HepG2 (cell line): ENCODE results near the gene ARHGEF37. TPM values are rescaled to one million over a fixed set of nuclear protein-coding genes. Genes with fewer than 3 reads are reported as not detected.

Experiments
- ATAC-seq: fragments of 200-7000 bp; cut with Tn5 transposase; 3 replicates; pipeline ENCODE4 v1.9.1; 2020; ENCODE audit warnings: mild to moderate bottlenecking, moderate library complexity
- BruUV-seq: library from RNA; stranded (reverse); fragments of 400-500 nt; replicated peaks from 2 replicates; lab custom pipeline; 2021; lab: Mats Ljungman, UMichigan
- CTCF ChIA-PET: fragments of 300-600 bp; formaldehyde crosslinking; extraction: SDS; loops from one replicate; lab custom pipeline; 2021; ENCODE audit warnings: low total read pairs, inconsistent platforms, low intra/inter-chr PET ratio; lab: Yijun Ruan, JAX
- POLR2A ChIA-PET: fragments of 350-600 bp; sonication (Branson Sonifier 250); formaldehyde crosslinking; loops from one replicate; lab custom pipeline; 2020; ENCODE audit warnings: antibody characterized with exemption, inconsistent platforms; lab: Yijun Ruan, JAX
- DNase-seq: peaks from one replicate; pipeline ENCODE4 v3.0.0-alpha.2; 2015; ENCODE audit warnings: low spot score
- FAIRE-seq: peaks from 3 replicates; lab custom pipeline; 2011; peaks lifted over from hg19 to GRCh38; lab: Jason Lieb, UNC
- H2AFZ ChIP-seq: one replicate; pipeline ENCODE4 v1.6.1; 2011; ENCODE audit warnings: low read length, inconsistent platforms
- H3K27ac ChIP-seq: fragments of 300-600 bp; 3 replicates; pipeline ENCODE4 v1.8.0; 2011; ENCODE audit warnings: mixed run types, mild to moderate bottlenecking, mixed read lengths, low read length, inconsistent platforms; ENCODE audit not compliant: insufficient read depth; ENCODE audit errors: extremely low read length
- H3K27me3 ChIP-seq, 2 experiments: fragments of 200-600 bp in 1 of 2; 2 replicates in 1 of 2; 3 replicates in 1 of 2; pipeline versions ENCODE4 v1.6.0 to v1.8.0; 2011; ENCODE audit warnings: low read length in 2 of 2, mild to moderate bottlenecking in 2 of 2, moderate library complexity in 2 of 2, inconsistent platforms in 1 of 2; ENCODE audit not compliant: insufficient read depth in 2 of 2, control insufficient read depth in 1 of 2
- H3K36me3 ChIP-seq, 2 experiments: fragments of 200-600 bp in 1 of 2; replicated peaks in 1 of 2; 2 replicates in 1 of 2; 3 replicates in 1 of 2; pipeline versions ENCODE4 v1.5.1 to v1.8.0; 2011; ENCODE audit warnings: low read length in 2 of 2, inconsistent platforms in 1 of 2; ENCODE audit not compliant: insufficient read depth in 2 of 2, control insufficient read depth in 1 of 2
- H3K4me1 ChIP-seq: 2 replicates; pipeline ENCODE4 v1.5.1; 2012; ENCODE audit warnings: low read length, inconsistent platforms; ENCODE audit not compliant: insufficient read depth
- H3K4me2 ChIP-seq: 2 replicates; pipeline ENCODE4 v1.6.0; 2011; ENCODE audit warnings: low read depth, low read length, inconsistent platforms
- H3K4me3 ChIP-seq, 3 experiments: fragments of 200-600 bp in 1 of 3; sonication (generic), shearing (Covaris generic) in 1 of 3; replicated peaks in 1 of 3; 2 replicates each; pipeline ENCODE4 v1.5.1; 2011 to 2016; ENCODE audit warnings: low read length in 3 of 3, inconsistent platforms in 2 of 3, low read depth in 2 of 3, mild to moderate bottlenecking in 2 of 3, control low read depth in 1 of 3, mixed read lengths in 1 of 3; ENCODE audit not compliant: insufficient read depth in 1 of 3
- H3K79me2 ChIP-seq: one replicate; pipeline ENCODE4 v1.6.1; 2011; ENCODE audit warnings: low read length, inconsistent platforms; ENCODE audit not compliant: insufficient read depth
- H3K9ac ChIP-seq: 2 replicates; pipeline ENCODE4 v1.6.0; 2011; ENCODE audit warnings: mild to moderate bottlenecking, low read depth, low read length, inconsistent platforms; ENCODE audit not compliant: insufficient read depth
- H3K9me3 ChIP-seq: 2 replicates; pipeline ENCODE4 v1.5.1; 2012; ENCODE audit warnings: mild to moderate bottlenecking, low read length
- H4K20me1 ChIP-seq: 2 replicates; pipeline ENCODE4 v1.6.0; 2011; ENCODE audit warnings: inconsistent platforms, mild to moderate bottlenecking, low read length, moderate library complexity; ENCODE audit not compliant: insufficient read depth
- CREB1 ChIP-seq, 2 experiments: fragments of 450-650 bp in 1 of 2; IDR thresholded peaks; 2 replicates each; pipeline ENCODE4 v1.6.1; 2016 to 2017; ENCODE audit warnings: control low read depth in 1 of 2, mild to moderate bottlenecking in 1 of 2, missing compliant biosample characterization in 1 of 2, missing genetic modification characterization in 1 of 2
- ELF1 ChIP-seq: sonication (generic); formaldehyde crosslinking; IDR thresholded peaks from 2 replicates; pipeline ENCODE4 v1.4.0; 2020; ENCODE audit warnings: missing genetic modification reagents
- FOXP1 ChIP-seq, 2 experiments: fragments of 450-650 bp in 1 of 2; IDR thresholded peaks; 2 replicates each; pipeline ENCODE4 v1.6.1; 2017 to 2018; ENCODE audit warnings: antibody characterized with exemption in 1 of 2
- IKZF1 ChIP-seq: fragments of 450-650 bp; IDR thresholded peaks from 2 replicates; pipeline ENCODE4 v1.7.1; 2016
- JARID2 ChIP-seq: sonication (generic); formaldehyde crosslinking; IDR thresholded peaks from 2 replicates; pipeline ENCODE4 v1.8.1; 2023; ENCODE audit warnings: missing genetic modification reagents, inconsistent platforms; ENCODE audit not compliant: insufficient replicate concordance
- LBX2 ChIP-seq: sonication (generic); formaldehyde crosslinking; IDR thresholded peaks from 2 replicates; pipeline ENCODE4 v1.5.0; 2020; ENCODE audit warnings: missing genetic modification reagents, mild to moderate bottlenecking, borderline replicate concordance
- MIER2 ChIP-seq: IDR thresholded peaks from 2 replicates; pipeline ENCODE4 v1.6.1; 2016; ENCODE audit warnings: missing biosample characterization, missing genetic modification reagents
- NFATC3 ChIP-seq: sonication (generic); formaldehyde crosslinking; IDR thresholded peaks from 2 replicates; pipeline ENCODE4 v1.5.1; 2020; ENCODE audit warnings: mild to moderate bottlenecking, missing genetic modification reagents
- PRDM4 ChIP-seq: sonication (generic); formaldehyde crosslinking; IDR thresholded peaks from 2 replicates; pipeline ENCODE4 v1.9.0; 2021; ENCODE audit warnings: missing genetic modification reagents, borderline replicate concordance
- RAD21 ChIP-seq: fragments of 450-650 bp; formaldehyde crosslinking; IDR thresholded peaks from 2 replicates; pipeline ENCODE4 v1.5.0; 2020; ENCODE audit warnings: mild to moderate bottlenecking
- RAD51 ChIP-seq: fragments of 450-650 bp; IDR thresholded peaks from 2 replicates; pipeline ENCODE4 v1.6.1; 2016; ENCODE audit warnings: borderline replicate concordance
- RFX5 ChIP-seq: IDR thresholded peaks from 2 replicates; pipeline ENCODE4 v1.6.1; 2011; ENCODE audit warnings: low read depth, low read length, improper control_type of control experiment
- TAF1 ChIP-seq: sonication (generic); formaldehyde crosslinking; IDR thresholded peaks from 2 replicates; pipeline ENCODE4 v1.4.0; 2020; ENCODE audit warnings: missing genetic modification reagents
- ZNF17 ChIP-seq: sonication (generic); formaldehyde crosslinking; IDR thresholded peaks from 2 replicates; pipeline ENCODE4 v1.5.0; 2020; ENCODE audit warnings: mild to moderate bottlenecking, missing genetic modification reagents
- ZNF232 ChIP-seq: sonication (generic); formaldehyde crosslinking; IDR thresholded peaks from 2 replicates; pipeline ENCODE4 v1.4.0; 2020; ENCODE audit warnings: missing genetic modification reagents, borderline replicate concordance
- ZNF570 ChIP-seq: sonication (generic); formaldehyde crosslinking; IDR thresholded peaks from 2 replicates; pipeline ENCODE4 v1.4.0; 2020; ENCODE audit warnings: mild to moderate bottlenecking, missing genetic modification reagents, borderline replicate concordance
- WGBS: methylation state at CpG from one replicate; pipeline ENCODE4 v1.1.6; 2017; ENCODE audit warnings: low lambda C conversion rate; 5-methylcytosine and 5-hydroxymethylcytosine counted together
- in situ Hi-C: cut with HindIII; loops from 2 replicates; pipeline ENCODE4 v1.10.0; 2017; ENCODE audit warnings: low pct_unique_long_range_greater_than_20kb; ENCODE audit not compliant: extremely low pct_ligation_motif_present
- intact Hi-C: fragments of 100-400 bp; cut with micrococcal nuclease; formaldehyde crosslinking; loops from one replicate; pipeline ENCODE4 v1.10.0; 2022; ENCODE audit not compliant: unreplicated experiment
- polyA plus RNA-seq, 8 experiments: library from polyadenylated mRNA; depleted of rRNA in 3 of 8; stranded (reverse) in 7 of 8; unstranded in 1 of 8; fragments of >200 nt; fragmentation: Illumina TruSeq in 4 of 8; extraction: Trizol in 4 of 8; gene quantifications; 2 replicates each; pipeline versions ENCODE4 v1.2.1 to v1.2.3, GENCODE V29; 2011 to 2016; ENCODE audit warnings: low read depth in 4 of 8, missing spikeins in 1 of 8, mixed read lengths in 1 of 8; ENCODE audit not compliant: insufficient read depth in 1 of 8
- total RNA-seq, 5 experiments: library from RNA; depleted of rRNA; stranded (reverse); fragments of >200 nt; fragmentation: Illumina TruSeq; extraction: Trizol; gene quantifications; 2 replicates each; pipeline ENCODE4 v1.2.3, GENCODE V29; 2016; ENCODE audit warnings: low read depth in 1 of 5

Gene ARHGEF37
- total and polyA plus RNA-seq, 2 of the 13 experiments (the other 11 are each of a cell fraction or from before 2014, with no cell fraction given) = 0.18 to 0.27 TPM

GRCh38 chr5:149667084-149667828 lies 86.0 kb downstream of the ARHGEF37 start (continued):
- no peak for TF ChIP-seq RAD21 (CRISPR knock-in tag)
- no peak for TF ChIP-seq RFX5
- TF ChIP-seq ZNF232 (CRISPR knock-in tag) = no peak
- no peak for TF ChIP-seq JARID2 (CRISPR knock-in tag)
- no peak for TF ChIP-seq FOXP1 (IDR thresholded peaks at IDR 0.05)
- TF ChIP-seq FOXP1 (CRISPR knock-in tag; IDR thresholded peaks at IDR 0.05) = no peak
- TF ChIP-seq RAD51 = no peak
- no peak for TF ChIP-seq TAF1
- TF ChIP-seq ZNF17 (CRISPR knock-in tag) = no peak
- no peak for TF ChIP-seq IKZF1
- no peak for TF ChIP-seq NFATC3
- TF ChIP-seq LBX2 (CRISPR knock-in tag) = no peak
- peak; percentile 54; the same call in 1 of the 2 replicates for TF ChIP-seq CREB1 (IDR thresholded peaks at IDR 0.05)
- 0 out of 2 replicates have a peak, but pooled peaks have one; percentile 21 for TF ChIP-seq CREB1 (CRISPR knock-in tag; IDR thresholded peaks at IDR 0.05)
- TF ChIP-seq ELF1 (CRISPR knock-in tag) = no peak
- TF ChIP-seq, all 625 proteins: peak for 4

- H3K27ac ChIP-seq = no peak overlapping the region
- H3K4me1 ChIP-seq = no peaks in the 10 kb centered on the region
- no peak overlapping the region for H3K4me3 ChIP-seq
- no TSS peak for BruUV-seq
- DNase-seq (no peak), ATAC-seq (no peak), FAIRE-seq (no peak)
- H2AFZ ChIP-seq = no peak overlapping the region
- 34% methylated on average over 6 of the region's 6 CpGs for WGBS
- no peak overlapping the region for H3K9ac ChIP-seq
- no peaks in the 10 kb centered on the region for H3K79me2 ChIP-seq
- ChIA-PET CTCF (interaction anchor here (1.2 to 1.5 kb wide), 4 partner anchors 31 to 161 kb away, joined by 3 to 17 read pairs (median 5); no protein-coding TSS in a partner anchor), POLR2A (no interaction called here)
- H3K4me2 ChIP-seq = no peak overlapping the region
- in situ Hi-C loops (no loop called here), intact Hi-C loops (loop anchor here (1.0 to 5.0 kb wide), 2 partner anchors 99 to 160 kb away; no protein-coding TSS in a partner anchor)
- peaks cover 8% of the 10 kb centered on the region for H3K9me3 ChIP-seq
- no peaks in the 10 kb centered on the region for H4K20me1 ChIP-seq
- TF ChIP-seq PRDM4 (CRISPR knock-in tag) = no peak
- TF ChIP-seq MIER2 (CRISPR knock-in tag) = no peak
- no peak for TF ChIP-seq ZNF570
- H3K36me3 ChIP-seq = no peaks in the 10 kb centered on the region
- no peaks in the 10 kb centered on the region for H3K27me3 ChIP-seq
These were observed 86.6 kb downstream of the ARHGEF37 start for GRCh38 chr5:149667829-149668330.
